ENCODE results near the gene GRHPR. TPM values are rescaled to one million over a fixed set of nuclear protein-coding genes. Genes with fewer than 3 reads are reported as not detected.
"Not testable (repeated sequence)": the region's sequence is repeated elsewhere in the genome, so short reads cannot be mapped to it uniquely, and the experiment has no call there.

Gene GRHPR
- total RNA-seq, 1 donor from 2014 or later, result 99.2 TPM

GRCh38 chr9:37397948-37398347 is 24.5 kb upstream of the GRHPR start:
- not testable (repeated sequence) for H3K4me3 ChIP-seq (ENCODE audit: low read length in 3 of 3); H3K27ac ChIP-seq (ENCODE audit: low read depth, low read length); H3K4me1 ChIP-seq (ENCODE audit: control insufficient read depth in 3 of 3, insufficient read depth in 3 of 3, low read length in 3 of 3); H3K36me3 ChIP-seq (ENCODE audit: control insufficient read depth in 3 of 3, insufficient read depth in 3 of 3, low read length in 3 of 3); H3K9me3 ChIP-seq (ENCODE audit: control insufficient read depth in 3 of 3, low read length in 3 of 3); H3K27me3 ChIP-seq (ENCODE audit: control insufficient read depth in 3 of 3, insufficient read depth in 3 of 3, low read length in 3 of 3); H3K9ac ChIP-seq (ENCODE audit: low read depth in 1 of 3, low read length in 3 of 3)

GRCh38 chr9:37398464-37399025 is 24.0 kb upstream of the GRHPR start:
- Histone ChIP-seq H3K4me3 (ENCODE audit: low read length in 3 of 3) (no peak overlapping the region), H3K9me3 (ENCODE audit: control insufficient read depth in 3 of 3, low read length in 3 of 3) (no peaks in the 10 kb centered on the region), H3K4me1 (ENCODE audit: control insufficient read depth in 3 of 3, insufficient read depth in 3 of 3, low read length in 3 of 3) (no peaks in the 10 kb centered on the region)

GRCh38 chr9:37399336-37399735 is 23.2 kb upstream of the GRHPR start:
- Histone ChIP-seq H3K4me1 (ENCODE audit: control insufficient read depth in 3 of 3, insufficient read depth in 3 of 3, low read length in 3 of 3) (no peaks in the 10 kb centered on the region), H3K27ac (ENCODE audit: low read depth, low read length) (no peak overlapping the region), H3K27me3 (ENCODE audit: control insufficient read depth in 3 of 3, insufficient read depth in 3 of 3, low read length in 3 of 3) (no peaks in the 10 kb centered on the region), H3K9ac (ENCODE audit: low read depth in 1 of 3, low read length in 3 of 3) (no peak overlapping the region), H3K36me3 (ENCODE audit: control insufficient read depth in 3 of 3, insufficient read depth in 3 of 3, low read length in 3 of 3) (no peaks in the 10 kb centered on the region), H3K4me3 (ENCODE audit: low read length in 3 of 3) (no peak overlapping the region), H3K9me3 (ENCODE audit: control insufficient read depth in 3 of 3, low read length in 3 of 3) (no peaks in the 10 kb centered on the region)

More at GRCh38 chr9:37398464-37399025, 24.0 kb upstream of the GRHPR start:
- no peaks in the 10 kb centered on the region for H3K36me3 ChIP-seq (ENCODE audit: control insufficient read depth in 3 of 3, insufficient read depth in 3 of 3, low read length in 3 of 3)
- H3K9ac ChIP-seq (ENCODE audit: low read depth in 1 of 3, low read length in 3 of 3), result no peak overlapping the region
- no peaks in the 10 kb centered on the region for H3K27me3 ChIP-seq (ENCODE audit: control insufficient read depth in 3 of 3, insufficient read depth in 3 of 3, low read length in 3 of 3)
- H3K27ac ChIP-seq (ENCODE audit: low read depth, low read length), result no peak overlapping the region

DNA sequence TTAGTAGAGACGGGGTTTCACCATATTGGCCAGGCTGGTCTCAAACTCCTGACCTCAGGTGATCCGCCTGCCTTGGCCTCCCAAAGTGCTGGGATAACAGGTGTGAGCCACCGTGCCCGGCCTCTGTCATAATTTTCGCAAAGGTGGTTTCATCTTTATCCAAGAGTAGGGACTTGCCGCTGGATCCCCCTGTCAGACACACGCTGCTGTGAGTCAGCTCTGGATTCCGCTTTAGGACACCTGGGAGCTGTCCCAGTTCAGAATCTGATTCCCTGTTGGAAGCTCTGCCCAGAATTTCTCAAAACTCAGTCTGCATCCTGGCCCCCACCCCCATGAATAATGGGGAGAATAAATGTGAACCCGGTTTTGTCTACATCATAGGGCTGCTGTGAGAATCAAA is 17.9 kb upstream of the GRHPR start:
- no peak overlapping the region for H3K9ac ChIP-seq (ENCODE audit: low read depth in 1 of 3, low read length in 3 of 3)
- H3K27me3 ChIP-seq (ENCODE audit: control insufficient read depth in 3 of 3, insufficient read depth in 3 of 3, low read length in 3 of 3), result no peaks in the 10 kb centered on the region
- no peak overlapping the region for H3K4me3 ChIP-seq (ENCODE audit: low read length in 3 of 3)
- no peaks in the 10 kb centered on the region for H3K9me3 ChIP-seq (ENCODE audit: control insufficient read depth in 3 of 3, low read length in 3 of 3)
- H3K36me3 ChIP-seq (ENCODE audit: control insufficient read depth in 3 of 3, insufficient read depth in 3 of 3, low read length in 3 of 3), result no peaks in the 10 kb centered on the region
- no peak overlapping the region for H3K27ac ChIP-seq (ENCODE audit: low read depth, low read length)
- no peaks in the 10 kb centered on the region for H3K4me1 ChIP-seq (ENCODE audit: control insufficient read depth in 3 of 3, insufficient read depth in 3 of 3, low read length in 3 of 3)

- Histone ChIP-seq H3K27ac (ENCODE audit: low read depth, low read length) (no peak overlapping the region), H3K9me3 (ENCODE audit: control insufficient read depth in 3 of 3, low read length in 3 of 3) (no peaks in the 10 kb centered on the region), H3K4me3 (ENCODE audit: low read length in 3 of 3) (no peak overlapping the region), H3K4me1 (ENCODE audit: control insufficient read depth in 3 of 3, insufficient read depth in 3 of 3, low read length in 3 of 3) (no peaks in the 10 kb centered on the region), H3K27me3 (ENCODE audit: control insufficient read depth in 3 of 3, insufficient read depth in 3 of 3, low read length in 3 of 3) (no peaks in the 10 kb centered on the region), H3K9ac (ENCODE audit: low read depth in 1 of 3, low read length in 3 of 3) (no peak overlapping the region), H3K36me3 (ENCODE audit: control insufficient read depth in 3 of 3, insufficient read depth in 3 of 3, low read length in 3 of 3) (no peaks in the 10 kb centered on the region)
These were observed 17.1 kb upstream of the GRHPR start for GRCh38 chr9:37405350-37405749.

DNA sequence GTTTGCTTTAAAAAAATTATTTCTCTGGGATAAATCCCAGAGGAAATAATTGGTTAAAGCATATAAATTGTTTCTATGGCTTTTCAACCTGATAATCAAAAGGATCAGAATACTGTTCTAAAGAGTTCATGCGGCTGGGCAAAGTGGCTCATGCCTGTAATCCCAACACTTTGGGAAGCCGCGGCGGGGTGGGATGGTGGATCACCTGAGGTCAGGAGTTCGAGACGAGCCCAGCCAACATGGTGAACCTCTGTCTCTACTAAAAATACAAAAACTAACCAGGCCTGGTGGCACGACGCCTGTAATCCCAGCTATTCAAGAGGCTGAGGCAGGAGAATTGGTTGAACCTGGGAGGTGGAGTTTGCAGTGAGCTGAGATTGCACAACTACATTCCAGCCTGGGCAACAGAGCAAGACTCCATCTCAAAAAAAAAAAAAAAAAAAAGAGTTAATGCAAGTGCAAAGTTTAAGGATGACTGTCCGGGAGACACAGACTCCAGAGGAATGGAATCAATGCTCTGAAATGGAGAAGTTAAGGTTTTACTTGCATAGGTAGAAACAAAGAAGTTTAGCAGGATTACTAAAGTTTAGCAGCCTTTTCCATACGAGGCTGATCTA is 16.6 kb upstream of the GRHPR start:
- no peaks in the 10 kb centered on the region for H3K9me3 ChIP-seq (ENCODE audit: control insufficient read depth in 3 of 3, low read length in 3 of 3)
- no peak overlapping the region for H3K27ac ChIP-seq (ENCODE audit: low read depth, low read length)
- H3K36me3 ChIP-seq (ENCODE audit: control insufficient read depth in 3 of 3, insufficient read depth in 3 of 3, low read length in 3 of 3), result no peaks in the 10 kb centered on the region
- no peaks in the 10 kb centered on the region for H3K27me3 ChIP-seq (ENCODE audit: control insufficient read depth in 3 of 3, insufficient read depth in 3 of 3, low read length in 3 of 3)
- H3K4me3 ChIP-seq (ENCODE audit: low read length in 3 of 3), result no peak overlapping the region
- H3K4me1 ChIP-seq (ENCODE audit: control insufficient read depth in 3 of 3, insufficient read depth in 3 of 3, low read length in 3 of 3), result no peaks in the 10 kb centered on the region
- H3K9ac ChIP-seq (ENCODE audit: low read depth in 1 of 3, low read length in 3 of 3), result no peak overlapping the region

- no peaks in the 10 kb centered on the region for H3K27me3 ChIP-seq (ENCODE audit: control insufficient read depth in 3 of 3, insufficient read depth in 3 of 3, low read length in 3 of 3)
- no peak overlapping the region for H3K27ac ChIP-seq (ENCODE audit: low read depth, low read length)
- no peak overlapping the region for H3K4me3 ChIP-seq (ENCODE audit: low read length in 3 of 3)
- no peak overlapping the region for H3K9ac ChIP-seq (ENCODE audit: low read depth in 1 of 3, low read length in 3 of 3)
- H3K9me3 ChIP-seq (ENCODE audit: control insufficient read depth in 3 of 3, low read length in 3 of 3), result no peaks in the 10 kb centered on the region
- peaks cover 0 to 2% (median 0%) of the 10 kb centered on the region in 3 donors for H3K4me1 ChIP-seq (ENCODE audit: control insufficient read depth in 3 of 3, insufficient read depth in 3 of 3, low read length in 3 of 3)
- H3K36me3 ChIP-seq (ENCODE audit: control insufficient read depth in 3 of 3, insufficient read depth in 3 of 3, low read length in 3 of 3), result no peaks in the 10 kb centered on the region
These were observed 15.7 kb upstream of the GRHPR start for GRCh38 chr9:37406603-37407401.

- Histone ChIP-seq H3K27me3 (ENCODE audit: control insufficient read depth in 3 of 3, insufficient read depth in 3 of 3, low read length in 3 of 3) (no peaks in the 10 kb centered on the region), H3K4me1 (ENCODE audit: control insufficient read depth in 3 of 3, insufficient read depth in 3 of 3, low read length in 3 of 3) (peaks cover 4 to 9% (median 5%) of the 10 kb centered on the region in 3 donors)
These were observed 15.0 kb upstream of the GRHPR start for GRCh38 chr9:37407468-37407867.

GRCh38 chr9:37408933-37409710 is 13.4 kb upstream of the GRHPR start:
- Histone ChIP-seq H3K27me3 (ENCODE audit: control insufficient read depth in 3 of 3, insufficient read depth in 3 of 3, low read length in 3 of 3) (no peaks in the 10 kb centered on the region), H3K27ac (ENCODE audit: low read depth, low read length) (no peak overlapping the region)

More at GRCh38 chr9:37407468-37407867, 15.0 kb upstream of the GRHPR start:
- Histone ChIP-seq H3K9me3 (ENCODE audit: control insufficient read depth in 3 of 3, low read length in 3 of 3) (no peaks in the 10 kb centered on the region), H3K36me3 (ENCODE audit: control insufficient read depth in 3 of 3, insufficient read depth in 3 of 3, low read length in 3 of 3) (no peaks in the 10 kb centered on the region), H3K9ac (ENCODE audit: low read depth in 1 of 3, low read length in 3 of 3) (no peak overlapping the region), H3K27ac (ENCODE audit: low read depth, low read length) (no peak overlapping the region), H3K4me3 (ENCODE audit: low read length in 3 of 3) (no peak overlapping the region)

More at GRCh38 chr9:37408933-37409710, 13.4 kb upstream of the GRHPR start:
- Histone ChIP-seq H3K4me3 (ENCODE audit: low read length in 3 of 3) (no peak overlapping the region), H3K36me3 (ENCODE audit: control insufficient read depth in 3 of 3, insufficient read depth in 3 of 3, low read length in 3 of 3) (no peaks in the 10 kb centered on the region), H3K9ac (ENCODE audit: low read depth in 1 of 3, low read length in 3 of 3) (no peak overlapping the region), H3K4me1 (ENCODE audit: control insufficient read depth in 3 of 3, insufficient read depth in 3 of 3, low read length in 3 of 3) (peaks cover 16 to 20% (median 18%) of the 10 kb centered on the region in 3 donors), H3K9me3 (ENCODE audit: control insufficient read depth in 3 of 3, low read length in 3 of 3) (no peaks in the 10 kb centered on the region)
